WI38 (cell line): ENCODE data around the gene RAB30.
"Not testable (repeated sequence)": the region's sequence is repeated elsewhere in the genome, so short reads cannot be mapped to it uniquely, and the experiment has no call there.

Experiments
- H3K4me3 ChIP-seq: 2 replicates; pipeline ENCODE4 v1.5.1; 2011; ENCODE audit warnings: low read depth, mild to moderate bottlenecking, control low read depth, low read length
- TF ChIP-seq, protein P1 (sequence below): IDR thresholded peaks from 2 replicates; pipeline ENCODE4 v1.5.1; 2012; ENCODE audit warnings: low read depth, mild to moderate bottlenecking, control low read depth, low read length

The RAB30 gene

GRCh38 chr11:83014951-83015350, 56.7 kb downstream of the RAB30 start:
- TF ChIP-seq, protein P1, sequence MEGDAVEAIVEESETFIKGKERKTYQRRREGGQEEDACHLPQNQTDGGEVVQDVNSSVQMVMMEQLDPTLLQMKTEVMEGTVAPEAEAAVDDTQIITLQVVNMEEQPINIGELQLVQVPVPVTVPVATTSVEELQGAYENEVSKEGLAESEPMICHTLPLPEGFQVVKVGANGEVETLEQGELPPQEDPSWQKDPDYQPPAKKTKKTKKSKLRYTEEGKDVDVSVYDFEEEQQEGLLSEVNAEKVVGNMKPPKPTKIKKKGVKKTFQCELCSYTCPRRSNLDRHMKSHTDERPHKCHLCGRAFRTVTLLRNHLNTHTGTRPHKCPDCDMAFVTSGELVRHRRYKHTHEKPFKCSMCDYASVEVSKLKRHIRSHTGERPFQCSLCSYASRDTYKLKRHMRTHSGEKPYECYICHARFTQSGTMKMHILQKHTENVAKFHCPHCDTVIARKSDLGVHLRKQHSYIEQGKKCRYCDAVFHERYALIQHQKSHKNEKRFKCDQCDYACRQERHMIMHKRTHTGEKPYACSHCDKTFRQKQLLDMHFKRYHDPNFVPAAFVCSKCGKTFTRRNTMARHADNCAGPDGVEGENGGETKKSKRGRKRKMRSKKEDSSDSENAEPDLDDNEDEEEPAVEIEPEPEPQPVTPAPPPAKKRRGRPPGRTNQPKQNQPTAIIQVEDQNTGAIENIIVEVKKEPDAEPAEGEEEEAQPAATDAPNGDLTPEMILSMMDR, result no peak
- no peak overlapping the region for H3K4me3 ChIP-seq

DNA sequence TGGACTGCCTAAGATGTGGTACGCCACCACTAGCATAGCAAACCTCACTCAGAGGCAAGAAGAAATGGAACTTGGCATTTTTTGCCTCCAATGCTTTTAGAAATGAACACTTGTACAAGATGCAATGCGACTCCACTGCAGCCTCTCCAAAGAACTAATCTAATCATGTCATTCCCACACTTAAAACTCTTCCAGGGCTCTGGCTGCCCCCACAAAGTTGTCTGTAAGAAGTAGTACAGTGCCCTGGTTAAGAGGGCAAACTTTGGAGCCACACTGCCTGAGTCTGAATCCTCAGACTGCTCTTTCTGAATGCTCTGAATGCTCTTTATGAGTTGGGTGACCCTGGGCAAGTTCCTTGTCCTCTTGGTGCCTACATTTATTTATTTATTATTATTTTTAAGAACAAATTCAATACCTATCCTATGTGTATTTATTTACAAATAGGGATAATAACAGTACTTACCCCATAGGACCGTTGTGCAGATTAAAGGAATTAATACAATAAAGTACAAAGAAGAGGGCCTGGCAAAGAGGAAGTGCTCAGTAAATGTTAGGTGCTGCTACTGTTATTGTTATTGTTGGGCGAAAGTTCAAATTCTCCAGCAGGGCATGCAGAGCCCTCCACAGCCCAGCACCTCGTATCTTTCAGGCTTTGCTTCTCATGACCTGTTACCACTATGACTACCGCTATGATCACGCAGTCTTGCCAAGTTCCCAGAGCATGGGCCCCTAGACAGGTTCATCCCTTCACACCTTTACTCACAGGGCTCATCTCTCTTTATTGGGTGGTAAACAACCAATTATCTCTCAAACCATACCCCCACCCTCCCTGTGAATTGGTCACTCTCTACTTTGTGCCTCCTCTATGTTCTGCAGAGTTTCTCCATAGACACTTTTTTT, 59.3 kb downstream of the RAB30 start:
- TF ChIP-seq, protein P1, result no peak
- H3K4me3 ChIP-seq, result no peak overlapping the region

- no peak overlapping the region for H3K4me3 ChIP-seq
- TF ChIP-seq, protein P1, result no peak
Observed at GRCh38 chr11:83011333-83012167, 60.1 kb downstream of the RAB30 start.

DNA sequence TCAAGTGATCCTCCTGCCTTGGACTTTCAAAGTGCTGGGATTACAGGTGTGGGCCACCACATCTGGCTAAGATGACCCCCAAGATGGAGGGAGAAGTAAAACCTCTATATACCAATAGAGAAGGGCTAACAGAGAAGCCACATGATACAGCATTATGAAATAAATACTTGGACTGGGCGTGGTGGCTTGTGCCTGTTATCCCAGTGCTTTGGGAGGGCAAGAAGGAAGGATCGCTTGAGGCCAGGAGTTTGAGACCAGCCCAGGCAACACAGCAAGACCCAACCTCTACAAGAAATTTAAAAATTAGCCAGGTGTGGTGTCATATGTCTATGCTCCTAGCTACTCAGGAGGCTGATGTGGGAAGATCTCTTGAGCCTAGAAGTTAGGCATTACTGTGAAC, 61.7 kb downstream of the RAB30 start:
- TF ChIP-seq, protein P1, result no peak
- no peak overlapping the region for H3K4me3 ChIP-seq

GRCh38 chr11:83009136-83009535, 62.6 kb downstream of the RAB30 start:
- H3K4me3 ChIP-seq, result not testable (repeated sequence)

DNA sequence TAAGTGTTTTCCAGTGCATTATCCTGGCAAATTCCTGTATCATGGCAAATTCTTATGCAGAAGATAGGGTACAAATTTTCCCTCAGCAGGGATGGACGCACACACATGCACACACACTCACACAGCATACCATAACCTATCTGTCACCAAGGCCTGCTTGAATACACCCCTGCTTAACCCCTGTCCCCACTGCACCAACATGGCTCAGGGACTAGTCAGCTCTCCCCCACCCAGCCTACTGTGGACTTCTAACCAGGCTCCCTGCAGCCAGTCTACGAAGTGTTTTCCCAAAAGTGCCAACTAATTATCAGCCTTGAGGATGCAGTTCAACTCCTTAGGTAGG, 63.1 kb downstream of the RAB30 start:
- TF ChIP-seq, protein P1, result no peak
- H3K4me3 ChIP-seq, result no peak overlapping the region

- TF ChIP-seq, protein P1, result no peak
- H3K4me3 ChIP-seq, result no peak overlapping the region
Observed at GRCh38 chr11:83007909-83008580, 63.7 kb downstream of the RAB30 start.
